ENCODE results near the gene GTPBP6.
"Not testable (repeated sequence)": the region's sequence is repeated elsewhere in the genome, so short reads cannot be mapped to it uniquely, and the experiment has no call there.

The GTPBP6 gene

GRCh38 chrX:351324-351641, 32.7 kb upstream of the GTPBP6 start:
- not testable (repeated sequence) for DNase-seq

- no peak for DNase-seq
Observed at GRCh38 chrX:350534-351323, 32.1 kb upstream of the GTPBP6 start.

DNA sequence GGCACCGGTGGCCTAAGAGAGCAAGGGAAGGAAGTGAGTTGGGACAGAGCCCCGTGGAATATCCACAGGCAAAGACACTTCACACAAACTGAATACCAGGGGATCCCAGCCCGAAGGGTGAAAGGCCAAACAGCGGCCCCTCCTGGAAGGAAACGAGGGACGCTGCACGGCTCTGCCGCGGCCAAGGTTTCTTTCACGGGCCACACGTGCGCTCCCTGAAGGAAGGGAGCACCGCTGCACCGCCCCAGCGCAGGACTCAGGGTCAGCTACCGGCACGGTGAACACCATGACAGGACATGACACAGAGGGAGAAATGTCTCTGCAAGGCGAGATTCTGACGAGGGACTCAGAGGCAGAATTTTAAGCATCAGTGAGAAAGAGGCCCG, 31.5 kb upstream of the GTPBP6 start:
- no peak for DNase-seq

- no peak for DNase-seq
Observed at GRCh38 chrX:349702-350101, 31.1 kb upstream of the GTPBP6 start.

DNA sequence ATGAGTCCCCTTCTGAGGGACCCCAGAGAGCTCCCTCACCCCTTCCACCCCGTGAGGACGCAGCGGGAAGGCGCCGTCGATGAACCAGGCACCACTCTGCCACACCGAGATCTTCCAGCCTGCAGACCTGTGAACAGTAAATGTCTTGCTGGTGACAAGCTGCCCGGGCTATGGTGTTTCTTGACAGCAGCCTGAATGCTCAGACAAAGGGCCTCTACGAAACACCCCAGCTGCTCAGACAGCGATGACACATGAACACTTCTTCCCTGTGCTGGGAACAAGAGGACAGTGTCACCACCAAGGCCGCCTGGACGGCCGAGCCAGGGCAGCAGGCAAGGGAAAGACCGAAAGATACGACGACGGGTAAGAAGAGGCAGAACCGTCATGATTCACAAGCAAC, 30.6 kb upstream of the GTPBP6 start:
- DNase-seq = no peak

DNA sequence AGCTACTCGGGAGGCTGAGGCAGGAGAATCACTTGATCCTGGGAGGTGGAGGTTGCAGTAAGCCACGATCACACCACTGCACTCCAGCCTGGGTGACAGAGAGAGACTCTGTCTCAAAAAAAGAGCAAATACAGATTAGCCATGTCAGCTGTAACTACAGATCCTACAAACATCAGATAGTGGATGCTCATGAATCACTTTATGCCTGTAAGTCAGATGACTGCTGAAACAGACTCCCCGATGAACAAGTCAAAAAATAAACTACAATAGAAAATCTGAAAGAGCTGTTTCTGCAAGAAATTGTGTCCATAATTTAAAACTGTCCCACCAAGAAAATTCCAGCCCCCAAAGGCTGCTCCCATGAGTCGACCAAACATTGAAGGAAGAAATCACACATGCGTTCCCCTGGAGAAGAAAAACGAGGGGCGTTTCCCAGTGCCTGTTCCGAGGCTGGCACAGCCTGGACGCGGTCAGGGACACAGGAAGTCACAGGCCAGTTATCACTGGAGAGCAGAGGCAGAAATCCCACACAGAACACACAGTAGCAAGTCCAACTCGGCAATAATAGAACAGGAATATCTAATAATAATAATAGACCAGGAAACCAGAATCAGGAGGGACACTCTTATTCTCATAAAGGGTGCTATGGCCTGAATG, 30.0 kb upstream of the GTPBP6 start:
- no peak for DNase-seq

- DNase-seq = no peak
Observed at GRCh38 chrX:347351-348117, 28.9 kb upstream of the GTPBP6 start.

DNA sequence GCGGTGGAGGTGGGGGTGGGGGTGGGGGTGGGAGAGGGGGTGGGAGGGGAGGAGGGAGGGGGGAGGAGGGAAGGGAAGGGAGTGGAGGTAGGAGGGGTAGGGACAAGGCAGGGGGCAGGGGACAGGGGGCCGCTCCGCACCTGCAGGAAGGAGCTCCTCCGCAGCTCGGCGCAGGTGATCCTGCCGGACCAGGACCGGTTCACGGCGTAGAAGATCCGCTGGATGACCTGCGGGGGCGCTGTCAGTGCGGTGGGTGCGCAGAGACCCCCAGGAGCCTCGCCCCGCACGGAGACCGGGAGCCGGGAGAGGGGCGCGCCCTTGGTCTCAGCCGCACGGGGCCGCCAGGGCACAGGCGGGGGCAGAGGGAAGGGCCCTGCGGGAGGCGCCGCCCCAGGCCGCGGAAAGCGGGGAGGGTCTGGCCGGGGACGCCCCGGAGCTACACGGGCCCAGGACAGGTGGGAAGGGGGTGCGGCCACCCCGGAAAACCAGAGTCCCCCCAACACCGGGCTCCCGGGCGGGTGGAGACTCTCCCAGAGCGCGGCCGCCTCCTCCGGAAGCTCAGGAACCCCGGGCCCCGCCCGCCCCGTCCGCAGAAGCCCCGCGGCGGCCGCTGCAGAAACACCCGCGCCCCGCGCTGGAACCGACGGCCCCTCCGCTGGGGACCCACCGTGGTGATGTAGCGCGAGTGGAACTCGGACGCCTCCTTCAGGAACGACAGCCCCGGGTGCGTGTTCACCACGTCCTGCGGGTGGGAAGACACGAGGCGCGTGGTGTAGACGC, 27.6 kb upstream of the GTPBP6 start:
- no peak for DNase-seq

GRCh38 chrX:345020-345925, 26.7 kb upstream of the GTPBP6 start:
- no peak for DNase-seq

DNA sequence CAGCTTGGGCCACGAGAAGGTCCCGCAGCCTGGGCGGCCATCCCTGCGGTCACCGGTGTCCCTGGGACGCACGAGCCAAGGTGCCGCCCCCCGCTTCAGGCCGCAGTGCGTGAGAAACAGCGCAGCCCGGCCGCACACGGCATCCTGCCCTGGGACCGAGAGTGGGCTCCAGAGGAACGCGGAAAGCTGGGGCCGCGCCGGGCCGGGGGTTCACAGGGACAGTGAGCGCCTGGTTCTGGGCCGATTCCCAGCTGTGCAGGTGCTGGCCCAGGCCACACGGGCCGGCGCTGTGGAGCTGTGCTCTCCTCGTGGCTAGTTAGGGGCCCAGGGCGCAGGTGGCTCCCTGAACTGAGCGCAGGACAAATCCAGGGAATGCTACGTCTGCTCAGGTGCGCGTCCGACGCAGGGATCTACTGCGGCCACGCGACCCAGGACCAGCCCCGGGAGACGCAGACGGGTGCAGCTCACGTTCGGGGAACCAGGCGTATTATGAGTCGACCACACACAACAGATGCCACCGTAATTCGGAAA, 25.8 kb upstream of the GTPBP6 start:
- no peak for DNase-seq

GRCh38 chrX:341541-342101, 23.0 kb upstream of the GTPBP6 start:
- no peak for DNase-seq

DNA sequence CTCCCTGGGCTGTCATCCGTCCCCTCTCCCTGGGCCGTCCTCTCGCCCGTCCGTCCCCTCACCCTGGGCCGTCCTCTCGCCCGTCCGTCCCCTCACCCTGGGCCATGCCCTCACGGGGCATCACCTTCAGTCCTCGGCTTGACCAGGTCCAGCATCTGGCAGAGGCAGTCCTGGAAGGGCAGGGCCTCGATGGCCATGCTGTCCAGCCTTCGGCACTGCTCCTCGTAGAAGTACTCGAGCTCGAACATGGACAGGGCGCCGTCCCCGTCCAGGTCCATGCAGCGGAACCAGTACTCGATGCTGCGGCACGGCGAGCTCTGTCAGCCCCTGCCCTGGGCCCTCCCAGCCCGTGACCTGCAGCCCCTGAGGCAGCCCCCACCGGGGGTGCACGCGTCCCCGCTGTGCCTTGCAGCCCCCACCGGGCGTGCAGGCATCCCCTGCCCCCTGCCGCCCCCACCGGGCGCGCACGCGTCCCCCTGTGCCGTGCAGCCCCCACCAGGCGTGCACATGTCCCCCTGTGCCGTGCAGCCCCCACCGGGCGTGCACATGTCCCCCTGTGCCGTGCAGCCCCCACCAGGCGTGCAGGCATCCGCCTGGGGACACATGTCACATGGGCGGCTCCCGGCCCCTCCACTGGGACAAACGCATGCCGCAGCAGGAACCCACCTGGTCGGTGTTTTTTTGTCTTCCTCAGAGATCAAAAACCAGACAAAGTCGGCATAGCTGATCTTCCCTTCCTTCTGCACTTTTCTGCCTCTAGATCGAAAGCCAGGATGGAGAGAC, 22.2 kb upstream of the GTPBP6 start:
- DNase-seq = no peak

- DNase-seq = no peak
Observed at GRCh38 chrX:340121-340520, 21.5 kb upstream of the GTPBP6 start.

DNA sequence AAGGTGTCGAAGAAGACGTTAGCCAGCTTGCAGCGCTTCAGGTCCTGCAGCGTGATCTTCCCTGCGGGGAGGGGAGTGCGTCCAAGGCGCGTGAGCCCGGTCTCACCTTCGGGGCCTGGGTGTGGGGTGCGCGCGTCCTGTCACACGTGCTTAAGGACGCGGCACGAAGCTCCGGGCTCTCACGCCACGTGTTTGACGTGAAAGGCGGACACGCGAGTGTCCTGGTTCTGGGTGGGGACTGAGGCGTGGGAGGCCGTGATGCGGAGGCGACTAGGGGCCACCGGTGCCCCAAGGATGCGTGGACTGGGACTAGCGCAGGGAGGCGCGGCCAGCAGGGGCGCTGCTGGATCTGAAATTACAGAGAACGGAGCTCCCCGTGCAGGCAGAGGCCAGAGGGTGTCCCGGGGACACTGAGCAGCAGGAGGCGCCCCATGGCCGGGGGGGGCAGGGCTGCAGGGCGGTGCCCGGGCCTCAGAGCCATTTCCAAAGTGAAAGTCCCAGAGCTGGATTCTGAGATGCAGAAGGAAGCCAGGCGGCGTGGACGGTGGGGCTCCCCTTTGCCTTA, 20.3 kb upstream of the GTPBP6 start:
- no peak for DNase-seq

DNA sequence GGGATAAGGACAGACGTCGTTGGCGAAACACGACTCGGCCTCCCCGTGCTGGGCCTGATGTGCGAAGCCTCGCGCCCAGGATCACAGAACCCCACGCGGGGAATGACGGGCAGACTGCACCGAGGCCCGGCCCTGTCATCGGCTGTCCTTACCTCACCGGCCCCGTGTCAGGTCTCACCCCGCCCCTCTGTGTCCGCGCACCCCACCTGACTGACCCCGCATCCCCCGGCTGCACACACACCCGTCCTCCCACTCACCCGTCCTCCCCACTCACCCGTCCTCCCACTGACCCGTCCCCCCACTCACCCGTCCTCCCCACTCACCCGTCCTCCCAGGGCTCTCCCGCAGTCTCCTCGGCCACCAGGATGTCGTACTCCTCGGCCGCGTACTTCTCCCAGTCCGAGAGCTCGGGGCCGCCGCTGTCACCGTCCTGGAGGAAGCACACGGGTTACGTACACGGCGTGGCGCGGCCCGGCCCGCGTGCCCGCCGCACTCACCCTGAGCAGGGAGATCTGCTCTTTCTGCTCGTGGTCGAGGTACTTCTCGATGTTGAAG, 19.8 kb upstream of the GTPBP6 start:
- DNase-seq = no peak

DNA sequence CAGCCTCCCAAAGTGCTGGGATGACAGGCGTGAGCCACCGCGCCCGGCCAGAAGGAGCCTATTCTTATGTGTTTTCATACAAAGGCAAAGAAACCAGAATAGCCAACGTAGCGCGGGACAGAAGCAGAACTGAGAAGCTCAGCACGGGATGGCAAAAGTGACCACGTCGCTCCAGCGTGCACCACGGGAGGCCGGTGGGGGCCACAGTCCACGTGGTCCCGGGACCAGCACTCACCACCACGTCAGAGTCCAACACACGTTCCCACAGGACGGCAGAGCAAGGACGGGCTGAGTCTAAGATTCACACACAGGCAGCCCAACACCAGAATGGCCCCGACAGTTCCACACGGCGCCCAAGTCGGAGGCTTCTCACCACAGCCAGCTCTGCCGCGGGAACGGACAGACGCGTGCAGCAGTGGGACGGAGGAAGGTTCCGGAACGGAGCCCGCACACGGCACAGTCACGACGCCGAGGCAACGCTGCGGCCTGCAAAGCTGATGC, 18.8 kb upstream of the GTPBP6 start:
- DNase-seq = no peak

DNA sequence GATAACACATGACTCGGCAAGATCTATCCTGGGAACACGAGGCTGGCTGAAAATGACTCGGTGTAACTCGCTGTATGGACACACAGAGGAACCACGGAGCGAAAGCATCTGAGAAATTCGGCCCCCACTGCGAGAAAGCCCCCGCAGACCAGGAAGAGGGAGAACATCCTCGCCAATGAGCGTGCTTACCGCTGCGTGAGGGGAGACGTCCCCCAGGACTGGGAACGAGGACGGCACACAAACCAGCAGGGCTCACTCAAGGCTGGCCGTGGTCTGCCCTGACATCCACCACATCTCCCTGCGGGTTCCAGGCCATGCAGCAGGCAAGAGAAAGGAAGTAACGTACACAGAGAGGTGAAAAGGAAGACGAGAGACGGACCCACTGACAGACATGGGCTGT, 17.6 kb upstream of the GTPBP6 start:
- no peak for DNase-seq

- no peak for DNase-seq
Observed at GRCh38 chrX:335758-336155, 17.2 kb upstream of the GTPBP6 start.

DNA sequence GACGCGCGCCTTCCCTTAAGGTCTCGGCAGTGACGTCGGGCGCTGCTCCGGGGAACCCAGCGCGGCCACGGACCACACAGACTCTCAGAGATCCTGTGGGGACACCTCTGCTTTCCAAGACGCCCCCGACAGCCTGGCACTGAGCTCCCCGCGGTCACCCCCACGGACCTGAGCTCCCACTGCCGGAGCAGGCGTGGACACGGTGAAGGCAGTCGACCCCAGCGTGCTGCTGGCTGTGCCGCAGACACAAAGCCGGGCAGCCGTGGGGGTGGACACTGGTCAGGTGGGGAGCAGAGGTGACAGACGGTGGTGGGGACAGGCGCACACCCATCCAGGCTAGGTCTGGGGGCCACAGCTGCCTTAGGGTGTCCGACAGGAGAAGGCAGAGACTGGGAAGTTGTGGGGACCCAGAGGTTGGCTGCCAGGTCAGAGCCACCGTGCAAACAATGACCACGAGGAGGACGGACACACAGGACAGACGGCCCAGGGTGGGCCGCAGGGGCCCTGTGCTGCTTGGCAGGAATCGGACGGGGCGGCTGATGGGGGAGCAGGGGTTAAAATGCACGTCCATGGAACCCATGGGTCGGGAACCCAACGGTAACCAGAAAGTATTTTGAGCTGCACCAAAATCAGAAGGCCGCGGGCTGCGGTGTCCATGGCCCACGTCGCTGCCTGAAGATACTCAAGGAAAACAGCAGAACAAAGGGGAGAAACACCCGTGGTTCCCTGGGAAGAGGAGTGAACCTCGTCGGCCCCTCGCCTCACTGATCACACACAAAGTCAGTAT, 16.6 kb upstream of the GTPBP6 start:
- DNase-seq = no peak

Measured in effector CD4-positive, alpha-beta T cell (primary cell).